Measurements from ENCODE around the gene STT3B. TPM values are rescaled to one million over a fixed set of nuclear protein-coding genes. Genes with fewer than 3 reads are reported as not detected.

STT3B gene
- total RNA-seq, 1 donor from 2014 or later, result 82.1 TPM

DNA sequence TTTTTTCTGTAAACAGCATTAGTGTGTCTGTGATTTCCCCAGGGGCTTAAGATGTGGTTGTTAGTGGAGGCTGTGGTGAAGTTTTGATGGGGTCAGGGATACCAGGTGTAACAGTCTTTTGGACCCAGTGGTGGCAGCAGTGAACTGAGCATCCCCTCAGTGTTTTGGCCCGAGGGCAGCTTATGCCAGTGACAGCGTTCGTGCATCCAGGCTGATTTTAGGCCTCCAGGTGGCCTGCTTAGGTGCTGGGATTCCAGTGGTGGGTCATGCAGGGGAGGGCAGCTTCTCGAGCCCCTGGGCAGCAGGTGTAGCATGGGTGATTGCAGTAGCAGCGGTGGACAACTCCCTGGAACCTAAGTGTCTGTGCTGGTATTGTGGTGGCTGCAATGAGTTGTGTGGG is 29.2 kb downstream of the STT3B start:
- H3K4me1 ChIP-seq, result peaks cover 51% of the 10 kb centered on the region
- H3K36me3 ChIP-seq, result no peaks in the 10 kb centered on the region
- TF ChIP-seq, protein P1, sequence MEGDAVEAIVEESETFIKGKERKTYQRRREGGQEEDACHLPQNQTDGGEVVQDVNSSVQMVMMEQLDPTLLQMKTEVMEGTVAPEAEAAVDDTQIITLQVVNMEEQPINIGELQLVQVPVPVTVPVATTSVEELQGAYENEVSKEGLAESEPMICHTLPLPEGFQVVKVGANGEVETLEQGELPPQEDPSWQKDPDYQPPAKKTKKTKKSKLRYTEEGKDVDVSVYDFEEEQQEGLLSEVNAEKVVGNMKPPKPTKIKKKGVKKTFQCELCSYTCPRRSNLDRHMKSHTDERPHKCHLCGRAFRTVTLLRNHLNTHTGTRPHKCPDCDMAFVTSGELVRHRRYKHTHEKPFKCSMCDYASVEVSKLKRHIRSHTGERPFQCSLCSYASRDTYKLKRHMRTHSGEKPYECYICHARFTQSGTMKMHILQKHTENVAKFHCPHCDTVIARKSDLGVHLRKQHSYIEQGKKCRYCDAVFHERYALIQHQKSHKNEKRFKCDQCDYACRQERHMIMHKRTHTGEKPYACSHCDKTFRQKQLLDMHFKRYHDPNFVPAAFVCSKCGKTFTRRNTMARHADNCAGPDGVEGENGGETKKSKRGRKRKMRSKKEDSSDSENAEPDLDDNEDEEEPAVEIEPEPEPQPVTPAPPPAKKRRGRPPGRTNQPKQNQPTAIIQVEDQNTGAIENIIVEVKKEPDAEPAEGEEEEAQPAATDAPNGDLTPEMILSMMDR (IDR thresholded peaks at IDR 0.05; ENCODE audit: borderline replicate concordance), result no peak
- H3K27ac ChIP-seq (replicated peaks), result no peak overlapping the region
- intact Hi-C loops (cut with micrococcal nuclease), result no loop called here
- H3K27me3 ChIP-seq (ENCODE audit: low read depth), result no peaks in the 10 kb centered on the region
- H3K4me3 ChIP-seq, result no peak overlapping the region
- H3K9me3 ChIP-seq (replicated peaks), result peaks cover 20% of the 10 kb centered on the region
- DNase-seq, result no peak

DNA sequence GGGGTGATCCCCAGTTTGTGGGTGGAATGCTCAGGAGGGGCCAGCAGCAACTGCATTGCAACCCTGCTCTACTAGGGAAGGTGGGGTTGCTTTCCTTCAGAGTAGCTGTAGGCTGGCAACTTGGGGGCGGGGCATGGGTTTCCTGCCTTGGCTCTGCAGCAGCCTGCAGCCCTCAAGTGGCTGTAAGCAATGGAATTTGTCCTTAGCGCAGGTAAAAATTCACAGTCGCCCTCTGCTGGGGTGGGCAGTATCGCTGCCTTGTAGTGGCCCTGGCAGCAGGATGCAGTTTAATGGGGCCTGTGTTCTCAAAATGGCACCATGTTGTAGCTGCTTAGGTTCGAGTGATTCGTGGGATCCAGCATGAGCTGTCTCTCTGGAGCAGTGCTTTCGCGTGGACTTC is 29.8 kb downstream of the STT3B start:
- H3K27ac ChIP-seq (replicated peaks), result no peak overlapping the region
- DNase-seq, result peak; percentile 12
- intact Hi-C loops (cut with micrococcal nuclease), result no loop called here
- H3K4me1 ChIP-seq, result peaks cover 57% of the 10 kb centered on the region
- H3K27me3 ChIP-seq (ENCODE audit: low read depth), result no peaks in the 10 kb centered on the region
- TF ChIP-seq, protein P1 (IDR thresholded peaks at IDR 0.05; ENCODE audit: borderline replicate concordance), result no peak
- H3K4me3 ChIP-seq, result no peak overlapping the region
- H3K36me3 ChIP-seq, result no peaks in the 10 kb centered on the region
- H3K9me3 ChIP-seq (replicated peaks), result peaks cover 20% of the 10 kb centered on the region

DNA sequence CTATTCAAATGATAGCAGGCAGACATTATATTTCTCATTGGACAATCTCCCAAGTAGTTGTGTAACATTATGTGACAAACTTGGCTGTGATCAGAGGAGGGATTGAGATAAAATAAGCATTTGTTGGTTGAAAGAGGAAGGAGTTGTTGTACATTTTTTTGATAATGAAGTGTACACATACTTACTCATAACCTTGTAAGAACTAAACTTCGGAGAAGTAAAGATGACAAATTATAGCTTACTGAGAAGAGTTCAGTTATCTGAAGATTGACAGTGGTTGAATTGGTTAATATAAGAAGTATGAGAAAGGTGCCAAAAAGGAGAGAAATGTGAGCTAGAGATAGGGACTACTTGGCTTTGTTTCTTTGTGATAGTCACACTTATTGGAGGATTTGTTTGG is 32.6 kb downstream of the STT3B start:
- H3K9me3 ChIP-seq (replicated peaks), result peaks cover 10% of the 10 kb centered on the region
- TF ChIP-seq, protein P1 (IDR thresholded peaks at IDR 0.05; ENCODE audit: borderline replicate concordance), result no peak
- peaks cover 84% of the 10 kb centered on the region for H3K4me1 ChIP-seq
- H3K27me3 ChIP-seq (ENCODE audit: low read depth), result no peaks in the 10 kb centered on the region
- H3K4me3 ChIP-seq, result no peak overlapping the region
- no peaks in the 10 kb centered on the region for H3K36me3 ChIP-seq
- no peak for DNase-seq
- H3K27ac ChIP-seq (replicated peaks), result peak overlapping the region; percentile 27
- intact Hi-C loops (cut with micrococcal nuclease), result no loop called here

DNA sequence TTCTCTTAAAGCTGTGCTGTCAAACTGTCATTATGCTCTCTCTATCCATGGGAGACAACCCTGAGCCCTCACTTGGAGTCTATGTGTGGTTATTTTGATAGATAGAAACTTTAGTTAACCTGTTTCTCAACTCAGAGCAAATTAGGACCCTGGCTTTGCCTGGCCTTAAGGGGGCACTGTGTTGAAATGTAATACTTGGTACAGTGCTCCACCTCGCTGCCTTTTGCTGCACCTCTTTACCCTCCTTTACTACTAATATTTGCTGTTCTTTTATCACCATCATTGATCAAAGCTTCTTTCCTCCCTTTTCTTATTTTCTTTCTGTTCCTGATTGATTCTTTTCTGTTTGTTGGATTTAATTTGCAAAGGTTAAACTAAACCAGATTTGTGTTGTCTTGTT is 34.3 kb downstream of the STT3B start:
- no peaks in the 10 kb centered on the region for H3K9me3 ChIP-seq (replicated peaks)
- no peaks in the 10 kb centered on the region for H3K36me3 ChIP-seq
- TF ChIP-seq, protein P1 (IDR thresholded peaks at IDR 0.05; ENCODE audit: borderline replicate concordance), result peak; percentile 54
- no peaks in the 10 kb centered on the region for H3K27me3 ChIP-seq (ENCODE audit: low read depth)
- no peak for DNase-seq
- H3K4me3 ChIP-seq, result no peak overlapping the region
- intact Hi-C loops (cut with micrococcal nuclease), result no loop called here
- peaks cover 90% of the 10 kb centered on the region for H3K4me1 ChIP-seq
- H3K27ac ChIP-seq (replicated peaks), result peak overlapping the region; percentile 27

DNA sequence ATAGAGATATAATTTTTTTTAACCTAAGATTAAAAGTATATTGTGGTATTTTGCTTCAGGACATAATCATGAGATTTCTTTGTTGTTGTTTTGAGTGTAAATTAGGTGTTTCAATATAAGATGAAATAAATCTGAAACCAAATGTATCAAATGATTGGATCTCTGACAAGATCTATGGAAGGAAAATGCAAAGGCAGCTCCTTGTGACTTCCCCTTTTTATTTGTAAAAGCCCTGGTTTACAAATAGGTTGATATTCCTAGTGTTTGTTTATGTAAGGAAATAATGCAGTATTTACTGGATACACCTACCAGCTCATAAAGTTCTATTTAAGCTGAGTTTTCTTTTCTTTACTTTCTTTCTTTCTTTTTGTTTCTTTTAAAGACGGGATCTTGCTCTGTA is 35.9 kb downstream of the STT3B start:
- Histone ChIP-seq H3K4me3 (no peak overlapping the region), H3K4me1 (peaks cover 89% of the 10 kb centered on the region), H3K9me3 (replicated peaks) (no peaks in the 10 kb centered on the region), H3K27me3 (ENCODE audit: low read depth) (no peaks in the 10 kb centered on the region), H3K36me3 (no peaks in the 10 kb centered on the region), H3K27ac (replicated peaks) (no peak overlapping the region)
- TF ChIP-seq, protein P1 (IDR thresholded peaks at IDR 0.05; ENCODE audit: borderline replicate concordance), result no peak
- no peak for DNase-seq
- intact Hi-C loops (cut with micrococcal nuclease), result no loop called here

DNA sequence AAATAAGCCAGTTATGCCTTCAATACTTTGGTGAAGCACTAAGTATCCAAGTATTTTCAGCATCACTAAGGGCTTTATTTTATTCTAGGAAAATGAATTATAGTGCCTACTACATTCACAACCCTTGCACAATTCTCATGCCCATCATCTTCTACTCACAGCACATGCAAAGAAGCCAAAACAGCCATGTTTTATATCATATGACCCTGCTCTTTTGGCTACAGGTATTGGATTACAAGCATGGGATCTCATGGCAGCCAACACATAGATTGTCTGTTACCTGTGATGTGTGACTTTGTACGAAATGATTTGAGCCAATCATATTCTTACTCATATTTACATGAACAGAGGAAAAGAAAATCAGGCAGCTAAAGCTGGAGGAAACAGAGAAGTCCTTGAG is 38.6 kb downstream of the STT3B start:
- Histone ChIP-seq H3K27ac (replicated peaks) (no peak overlapping the region), H3K9me3 (replicated peaks) (no peaks in the 10 kb centered on the region), H3K4me3 (no peak overlapping the region), H3K27me3 (ENCODE audit: low read depth) (no peaks in the 10 kb centered on the region), H3K36me3 (no peaks in the 10 kb centered on the region), H3K4me1 (peaks cover 89% of the 10 kb centered on the region)
- TF ChIP-seq, protein P1 (IDR thresholded peaks at IDR 0.05; ENCODE audit: borderline replicate concordance), result no peak
- intact Hi-C loops (cut with micrococcal nuclease), result no loop called here
- DNase-seq, result no peak
